ENCODE results near the gene CYTH4.

CYTH4 gene

DNA sequence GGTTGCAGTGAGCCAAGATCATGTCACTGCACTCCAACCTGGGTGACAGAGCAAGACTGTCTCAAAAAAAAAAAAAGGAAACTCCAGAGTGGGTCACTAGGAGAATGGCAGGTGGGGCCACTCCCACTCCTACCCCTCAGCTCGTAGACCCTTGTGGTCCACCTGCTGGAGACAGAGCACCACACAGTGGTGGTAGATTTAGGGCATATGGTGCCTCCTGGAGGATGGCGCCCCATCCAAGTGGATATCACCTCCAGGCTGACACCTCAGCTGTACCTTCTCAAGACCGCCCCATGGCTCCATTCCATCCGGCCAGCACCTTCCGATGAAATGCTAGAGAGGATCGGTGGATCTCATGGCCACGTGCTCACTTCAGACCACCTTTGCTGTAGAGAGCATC is 6.2 kb downstream of the CYTH4 start:
- no peak for DNase-seq (ENCODE audit: low read depth in 3 of 3, low spot score in 1 of 3)

GRCh38 chr22:37289156-37289735 is 6.9 kb downstream of the CYTH4 start:
- DNase-seq (ENCODE audit: low read depth in 3 of 3, low spot score in 1 of 3), result no peak

DNA sequence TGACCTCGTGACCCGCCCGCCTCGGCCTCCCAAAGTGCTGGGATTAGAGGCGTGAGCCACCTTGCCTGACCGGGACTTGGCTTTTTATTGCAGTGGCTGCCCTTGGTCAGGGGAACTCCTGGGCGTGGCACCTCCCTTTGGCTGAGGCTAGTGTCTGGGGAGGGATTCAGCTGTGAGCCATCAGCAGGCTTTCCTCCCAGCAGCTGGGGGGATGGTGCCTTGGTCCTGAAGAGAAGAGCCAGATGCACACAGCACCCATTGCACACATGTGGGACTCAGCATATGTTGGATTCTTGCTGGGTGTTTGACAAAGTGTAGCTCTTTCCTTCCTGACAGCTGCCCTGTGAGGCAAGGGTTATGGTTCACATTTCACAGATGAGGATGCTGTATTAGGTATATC is 8.4 kb downstream of the CYTH4 start:
- DNase-seq (ENCODE audit: low read depth in 3 of 3, low spot score in 1 of 3), result no peak

DNA sequence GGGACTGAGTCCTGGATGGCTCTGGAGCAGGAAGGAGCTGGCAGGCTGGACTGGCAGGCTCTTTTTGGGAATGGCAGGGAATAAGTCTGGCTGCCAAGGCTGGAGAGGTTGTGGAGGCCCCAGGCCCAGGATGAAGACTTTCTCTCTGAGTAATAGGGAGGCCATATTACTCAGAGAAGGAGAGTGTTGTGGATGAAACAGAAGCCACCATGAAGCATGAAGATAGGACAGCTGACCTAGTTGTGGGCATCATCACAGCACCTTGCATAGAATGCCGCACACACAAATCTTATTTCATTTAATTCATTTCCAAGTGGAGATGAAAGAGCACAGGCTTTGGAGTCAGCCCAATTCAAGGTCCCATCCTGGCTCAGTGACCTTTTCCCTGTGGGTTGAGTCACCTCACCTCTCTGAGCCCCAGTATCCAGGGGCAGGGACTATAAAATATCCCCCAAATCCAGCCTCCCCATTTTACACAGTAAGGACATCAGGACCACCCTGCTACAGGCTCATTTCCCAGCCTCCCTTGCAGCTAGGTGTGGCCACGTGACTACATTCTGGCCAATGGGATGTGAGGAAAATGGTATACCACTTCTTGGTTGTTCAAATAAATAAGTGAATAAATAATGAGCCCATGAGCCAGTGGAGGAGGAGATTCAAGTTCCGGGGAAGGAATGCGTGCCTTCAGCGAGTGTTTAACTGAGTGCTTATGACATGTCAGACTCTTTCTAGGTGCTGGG is 9.4 kb downstream of the CYTH4 start:
- DNase-seq (ENCODE audit: low read depth in 3 of 3, low spot score in 1 of 3), result no peak

DNA sequence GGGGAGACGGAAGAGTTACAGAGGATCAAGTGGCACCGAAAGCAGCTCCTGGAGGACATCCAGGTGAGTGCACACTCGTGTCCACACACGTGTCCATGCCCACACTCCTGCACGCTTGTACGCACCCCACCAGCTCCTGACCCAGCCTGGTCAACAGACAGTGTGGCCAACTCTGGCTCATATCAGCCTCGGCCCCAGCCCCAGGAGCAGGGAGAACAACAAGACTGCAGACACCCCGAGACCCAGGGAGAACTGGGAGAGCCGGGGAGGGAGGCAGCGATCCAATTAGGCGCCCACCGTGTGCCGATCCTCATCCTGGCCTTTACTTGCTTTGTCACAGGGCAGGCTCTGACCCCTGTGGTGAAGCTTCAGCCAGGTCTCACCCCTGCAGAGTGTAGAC is 10.3 kb downstream of the CYTH4 start:
- no peak for DNase-seq (ENCODE audit: low read depth in 3 of 3, low spot score in 1 of 3)

DNA sequence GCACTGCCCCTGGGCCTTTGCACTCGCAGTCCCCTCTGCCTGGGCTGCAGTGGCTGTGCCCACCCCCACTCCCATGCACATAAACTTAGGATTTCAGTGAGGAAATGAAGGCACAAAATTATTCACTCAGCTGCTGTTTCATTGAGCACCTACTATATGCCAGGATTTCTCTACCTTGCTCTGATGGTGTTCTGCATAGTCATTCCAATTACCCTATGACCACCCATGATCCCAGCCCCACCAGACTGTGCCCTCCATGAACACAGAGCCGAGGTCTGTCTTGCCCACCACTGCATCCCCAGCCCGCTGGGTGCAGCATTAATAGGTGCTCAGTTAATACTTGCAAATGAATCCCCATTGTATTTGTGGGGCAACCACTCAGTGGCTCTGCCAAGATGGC is 10.9 kb downstream of the CYTH4 start:
- no peak for DNase-seq (ENCODE audit: low read depth in 3 of 3, low spot score in 1 of 3)

- DNase-seq (ENCODE audit: low read depth in 3 of 3, low spot score in 1 of 3), result no peak
These were observed 12.4 kb downstream of the CYTH4 start for GRCh38 chr22:37294747-37295146.

GRCh38 chr22:37295213-37295886 is 13.0 kb downstream of the CYTH4 start:
- DNase-seq (ENCODE audit: low read depth in 3 of 3, low spot score in 1 of 3), result no peak

- DNase-seq (ENCODE audit: low read depth in 3 of 3, low spot score in 1 of 3), result no peak
These were observed 13.6 kb downstream of the CYTH4 start for GRCh38 chr22:37295946-37296345.

DNA sequence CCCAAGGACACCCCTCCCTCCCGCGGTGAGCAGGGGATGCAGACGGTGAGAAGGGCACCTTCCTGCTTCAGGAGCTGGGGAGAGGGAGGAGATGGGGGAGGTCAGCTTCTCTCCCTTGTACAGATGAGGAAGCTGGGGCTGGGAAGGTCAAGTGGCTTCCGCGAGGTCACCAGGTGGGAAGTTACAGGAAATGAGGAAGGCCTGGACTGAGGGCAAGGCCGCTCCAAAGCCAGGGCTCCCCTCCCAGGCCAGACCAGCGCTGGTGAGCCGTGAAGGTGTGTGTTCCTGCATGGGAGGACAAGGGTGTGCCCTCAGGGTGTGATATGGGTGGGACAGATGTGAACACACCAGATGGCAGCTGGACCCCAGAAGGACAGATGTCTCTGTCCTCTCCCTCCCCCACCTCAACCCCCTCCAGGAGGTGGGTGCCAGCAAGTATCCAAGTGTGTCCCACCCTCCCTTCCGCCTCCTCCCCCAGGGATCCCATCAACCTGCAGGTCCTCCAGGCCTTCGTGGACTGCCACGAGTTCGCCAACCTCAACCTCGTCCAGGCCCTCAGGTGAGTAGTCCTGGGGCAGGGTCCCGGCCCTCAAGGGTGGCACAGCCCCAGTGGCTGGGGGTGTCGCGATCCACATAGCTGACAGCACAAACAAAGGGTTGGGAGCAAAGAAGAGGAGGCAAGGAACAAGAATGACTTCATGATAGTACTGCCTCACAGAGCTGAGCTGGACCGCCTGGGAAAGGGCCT is 16.6 kb downstream of the CYTH4 start:
- DNase-seq (ENCODE audit: low read depth in 3 of 3, low spot score in 1 of 3), result no peak

DNA sequence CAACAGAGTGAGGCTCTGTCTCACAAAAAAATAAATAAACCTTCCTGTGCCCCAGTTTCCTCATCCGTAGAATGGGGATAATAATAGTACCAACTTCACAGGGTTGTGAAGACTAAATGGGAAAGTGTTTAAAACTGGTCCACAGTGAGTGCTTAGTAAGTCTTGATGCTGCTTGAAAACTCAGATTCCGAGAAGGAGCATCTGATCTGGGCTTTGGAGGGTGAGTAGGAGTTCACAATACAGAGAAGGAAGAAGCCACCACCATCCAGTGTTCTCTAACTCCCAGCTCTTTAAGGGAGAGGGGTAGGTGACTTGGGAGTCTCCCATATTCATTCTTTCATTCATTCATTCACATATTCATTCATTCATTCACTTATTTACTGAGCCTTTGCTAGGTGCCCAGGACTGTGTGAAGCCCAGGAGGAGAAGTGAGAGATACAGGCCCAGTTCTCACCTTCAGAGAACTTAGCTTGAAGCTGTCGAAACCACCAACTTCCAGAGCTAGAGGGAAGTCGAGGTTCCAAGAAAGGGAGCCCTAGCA is 17.7 kb downstream of the CYTH4 start:
- no peak for DNase-seq (ENCODE audit: low read depth in 3 of 3, low spot score in 1 of 3)

DNA sequence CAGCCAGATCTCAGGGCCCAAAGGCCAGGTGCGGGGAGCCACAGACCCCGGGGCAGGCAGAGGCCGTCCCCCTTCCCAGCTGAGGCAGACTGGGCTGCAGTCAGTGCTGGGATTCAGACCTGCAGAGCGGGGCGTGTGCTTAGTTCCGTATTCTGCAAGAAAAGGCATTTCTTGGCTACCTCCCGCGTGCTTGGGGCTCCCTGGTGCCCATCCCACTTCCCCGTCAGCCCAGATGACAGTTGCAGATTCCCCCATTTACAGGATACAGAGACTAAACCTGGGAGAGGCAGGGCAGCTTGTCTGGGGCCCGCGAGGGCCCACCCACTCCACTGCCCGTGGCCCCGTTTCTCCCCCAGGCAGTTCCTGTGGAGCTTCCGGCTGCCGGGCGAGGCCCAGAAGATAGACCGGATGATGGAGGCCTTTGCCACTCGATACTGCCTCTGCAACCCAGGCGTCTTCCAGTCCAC is 18.3 kb downstream of the CYTH4 start:
- DNase-seq (ENCODE audit: low read depth in 3 of 3, low spot score in 1 of 3), result no peak

DNA sequence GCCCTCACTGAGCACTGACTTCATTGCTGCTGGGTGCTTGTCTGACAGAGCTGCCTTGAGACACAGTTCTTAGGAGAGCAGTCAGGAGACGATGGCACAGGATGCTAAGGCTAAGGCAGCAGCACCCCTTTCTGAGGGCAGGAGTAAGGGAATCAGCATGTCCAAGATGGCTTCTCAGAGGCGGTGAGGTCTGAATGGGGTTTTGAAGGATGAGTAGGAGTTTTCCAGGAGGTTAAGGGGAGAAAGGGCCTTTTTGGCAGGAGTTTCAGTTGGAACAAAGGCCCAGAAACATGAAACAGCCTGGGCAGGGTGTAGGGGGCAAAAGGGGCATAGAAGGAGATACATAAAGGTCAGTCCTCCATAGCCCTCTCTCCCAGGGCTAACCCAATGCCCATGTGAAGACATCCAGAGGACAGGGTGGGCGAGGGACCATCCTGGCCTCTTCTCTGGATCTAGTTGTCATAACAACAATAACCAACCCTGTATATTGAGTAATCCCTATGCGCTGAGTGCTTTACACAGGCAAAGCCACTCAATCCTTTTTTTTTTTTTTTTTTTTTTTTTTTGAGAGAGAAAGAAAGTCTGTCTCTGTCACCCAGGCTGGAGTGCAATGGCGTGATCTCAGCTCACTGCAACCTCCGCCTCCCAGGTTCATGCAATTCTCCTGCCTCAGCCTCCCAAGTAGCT is 19.0 kb downstream of the CYTH4 start:
- no peak for DNase-seq (ENCODE audit: low read depth in 3 of 3, low spot score in 1 of 3)

DNA sequence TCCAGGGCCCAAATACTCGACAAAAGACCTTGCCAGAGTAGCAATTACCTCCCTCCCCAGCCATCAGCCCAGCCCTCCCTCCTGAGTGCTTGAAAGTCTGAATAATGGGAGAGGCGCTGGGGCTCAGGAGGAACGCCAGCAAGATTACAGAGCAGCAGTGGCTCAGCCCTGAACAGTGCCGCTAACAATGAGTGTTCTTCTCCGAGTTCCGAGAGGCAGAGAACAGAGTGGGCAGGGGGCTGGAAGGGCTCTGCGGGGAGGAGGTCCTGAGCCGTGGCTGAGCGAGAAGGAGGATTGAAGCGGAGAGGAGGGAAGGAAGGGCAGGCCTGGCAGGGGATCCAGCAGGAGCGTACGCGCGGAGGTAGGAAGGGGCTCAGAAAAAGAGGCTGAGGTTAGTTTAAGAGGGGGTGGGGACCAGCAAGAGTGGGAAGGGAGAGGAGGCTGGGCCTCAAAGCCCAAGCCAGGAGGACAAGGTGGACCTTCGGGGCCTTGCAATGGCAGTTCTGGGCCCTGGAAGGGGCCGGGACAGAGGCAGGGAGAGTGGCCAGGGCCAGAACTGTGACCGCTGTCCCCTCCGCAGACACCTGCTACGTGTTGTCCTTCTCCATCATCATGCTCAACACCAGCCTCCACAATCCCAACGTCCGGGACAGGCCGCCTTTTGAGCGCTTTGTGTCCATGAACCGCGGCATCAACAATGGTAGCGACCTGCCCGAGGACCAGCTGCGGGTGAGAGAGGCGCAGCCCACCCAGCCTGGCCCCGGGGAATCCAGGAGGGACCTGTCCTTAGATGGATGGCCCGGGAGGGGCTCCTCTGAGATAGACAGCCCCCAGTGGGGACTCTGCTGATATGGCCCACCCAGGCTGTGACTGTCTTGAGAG is 20.6 kb downstream of the CYTH4 start:
- DNase-seq (ENCODE audit: low read depth in 3 of 3, low spot score in 1 of 3), result no peak

DNA sequence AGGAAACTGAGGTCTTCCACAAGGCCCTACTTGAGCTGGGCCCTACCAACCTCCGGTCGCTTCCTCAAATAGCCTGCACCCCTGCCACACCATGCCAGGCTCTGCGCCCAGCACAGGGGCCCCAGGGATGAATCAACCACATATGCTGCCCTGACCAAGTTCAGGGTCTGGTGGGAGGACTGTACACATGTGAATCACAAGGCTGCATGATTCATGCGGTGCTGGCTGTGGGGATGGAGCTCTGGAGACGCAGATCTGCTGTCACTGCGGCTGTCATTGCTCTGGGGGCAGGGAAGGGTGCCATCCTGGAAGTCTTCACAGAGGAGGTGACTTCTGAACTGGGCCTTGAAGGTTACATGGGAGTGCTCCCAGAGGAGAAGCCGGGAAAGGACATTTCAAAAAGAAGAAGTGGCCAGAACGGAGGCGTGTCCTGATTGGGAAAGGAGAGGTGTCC is 21.5 kb downstream of the CYTH4 start:
- DNase-seq (ENCODE audit: low read depth in 3 of 3, low spot score in 1 of 3), result peak in 1 of 3 donors; percentile 48

DNA sequence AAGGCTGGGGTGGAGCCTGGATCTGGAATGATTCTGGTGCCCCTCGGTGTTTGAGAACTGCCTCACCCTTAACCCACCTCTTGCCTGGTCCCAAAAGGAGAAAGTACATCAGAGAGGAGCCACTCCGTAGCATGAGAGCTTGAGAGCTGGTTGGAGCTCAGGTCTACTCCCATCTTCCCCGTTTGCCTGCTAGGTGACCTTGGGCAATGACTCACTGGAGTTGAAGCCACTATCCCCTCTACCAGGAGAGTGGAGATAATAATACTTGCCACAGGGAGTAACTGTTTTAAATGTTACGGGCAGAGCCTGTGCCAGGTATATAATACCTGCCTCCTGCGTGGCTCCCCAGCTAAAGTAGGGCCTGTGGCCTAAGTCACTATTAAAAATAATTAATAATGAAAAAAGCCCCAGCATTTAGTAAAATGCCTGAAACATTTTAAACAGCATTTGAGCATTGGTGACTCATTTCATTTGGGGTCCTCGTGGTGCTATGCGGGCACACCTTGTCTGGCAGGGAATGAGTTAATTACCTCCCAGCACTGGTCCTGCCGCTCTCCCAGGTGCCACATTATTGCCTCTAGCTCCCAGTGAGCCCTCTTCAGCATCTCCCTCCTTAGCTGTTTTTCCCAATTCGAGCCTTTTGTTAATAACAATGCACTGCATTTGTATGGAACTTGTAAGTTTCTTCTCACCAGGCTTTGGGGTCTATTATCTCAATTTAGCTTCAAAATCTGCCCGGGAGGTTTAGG is 22.5 kb downstream of the CYTH4 start:
- DNase-seq (ENCODE audit: low read depth in 3 of 3, low spot score in 1 of 3), result no peak

- no peak for DNase-seq (ENCODE audit: low read depth in 3 of 3, low spot score in 1 of 3)
These were observed 23.6 kb downstream of the CYTH4 start for GRCh38 chr22:37305887-37306286.

- no peak for DNase-seq (ENCODE audit: low read depth in 3 of 3, low spot score in 1 of 3)
These were observed 24.2 kb downstream of the CYTH4 start for GRCh38 chr22:37306494-37306829.

Data from stimulated activated CD4-positive, alpha-beta T cell treated with anti-CD3 and anti-CD28 coated beads, TNF-alpha, amount 100 ng/mL, for 1 hour (primary cell).